GM21447 (cell line): Measurements from ENCODE around the gene SQSTM1.
"Not testable (repeated sequence)": the region's sequence is repeated elsewhere in the genome, so short reads cannot be mapped to it uniquely, and the experiment has no call there.

Source experiments
- ATAC-seq: cut with Tn5 transposase; IDR thresholded peaks from one replicate; pipeline ENCODE4 v1.9.1; 2021; ENCODE audit not compliant: unreplicated experiment

SQSTM1 gene

GRCh38 chr5:179820483-179821297 lies at the start of gene SQSTM1:
Gene SQSTM1 (plus strand): TSS chr5:179820905. CDS start chr5:179820937, 32 bp downstream.
- peak; percentile 34 for ATAC-seq

- no peak for ATAC-seq
Measured at GRCh38 chr5:179771311-179771895, 49.3 kb upstream of the SQSTM1 start.

- no peak for ATAC-seq
Measured at GRCh38 chr5:179772351-179772750, 48.4 kb upstream of the SQSTM1 start.

GRCh38 chr5:179773686-179774040 lies 47.0 kb upstream of the SQSTM1 start:
- ATAC-seq, result no peak

GRCh38 chr5:179774442-179774841 lies 46.3 kb upstream of the SQSTM1 start:
- no peak for ATAC-seq

GRCh38 chr5:179776411-179776938 lies 44.2 kb upstream of the SQSTM1 start:
- ATAC-seq, result no peak

- no peak for ATAC-seq
Measured at GRCh38 chr5:179777456-179777855, 43.2 kb upstream of the SQSTM1 start.

GRCh38 chr5:179777909-179778308 lies 42.8 kb upstream of the SQSTM1 start:
- ATAC-seq, result no peak

GRCh38 chr5:179778591-179778990 lies 42.1 kb upstream of the SQSTM1 start:
- ATAC-seq, result no peak

- ATAC-seq, result no peak
Measured at GRCh38 chr5:179779826-179780225, 40.9 kb upstream of the SQSTM1 start.

GRCh38 chr5:179780362-179780761 lies 40.3 kb upstream of the SQSTM1 start:
- no peak for ATAC-seq

GRCh38 chr5:179781846-179782245 lies 38.9 kb upstream of the SQSTM1 start:
- no peak for ATAC-seq

- no peak for ATAC-seq
Measured at GRCh38 chr5:179783128-179783527, 37.6 kb upstream of the SQSTM1 start.

GRCh38 chr5:179786861-179787260 lies 33.8 kb upstream of the SQSTM1 start:
- no peak for ATAC-seq

- ATAC-seq, result no peak
Measured at GRCh38 chr5:179788193-179788854, 32.4 kb upstream of the SQSTM1 start.

- not testable (repeated sequence) for ATAC-seq
Measured at GRCh38 chr5:179789278-179789677, 31.4 kb upstream of the SQSTM1 start.

GRCh38 chr5:179791881-179792611 lies 28.7 kb upstream of the SQSTM1 start:
- no peak for ATAC-seq

GRCh38 chr5:179792612-179793467 lies 27.9 kb upstream of the SQSTM1 start:
- ATAC-seq, result no peak

GRCh38 chr5:179793468-179794139 lies 27.1 kb upstream of the SQSTM1 start, which contains the start of gene LTC4S:
Gene LTC4S (plus strand): TSS chr5:179793986. CDS start chr5:179794081, 95 bp downstream.
- no peak for ATAC-seq

- no peak for ATAC-seq
Measured at GRCh38 chr5:179794171-179794570, 26.5 kb upstream of the SQSTM1 start.
